Endothelial cell of umbilical vein (primary cell): ENCODE results near the gene IL4I1. TPM values are rescaled to one million over a fixed set of nuclear protein-coding genes. Genes with fewer than 3 reads are reported as not detected.

ENCODE experiments used
- BruUV-seq: library from RNA; stranded (reverse); fragments of 400-500 nt; replicated peaks from 2 replicates; lab custom pipeline; 2021; lab: Mats Ljungman, UMichigan
- CTCF ChIA-PET: fragments of 300-600, 350-600 bp; sonication (Branson Sonifier 250); formaldehyde crosslinking; loops from one replicate; lab custom pipeline; 2021; ENCODE audit warnings: antibody characterized with exemption, inconsistent platforms; lab: Charles Lee
- POLR2A ChIA-PET: fragments of 300-600, 350-600 bp; sonication (Branson Sonifier 250); formaldehyde crosslinking; loops from one replicate; lab custom pipeline; 2021; ENCODE audit warnings: antibody characterized with exemption, inconsistent platforms; lab: Charles Lee
- DNase-seq: peaks from one replicate; pipeline ENCODE4 v3.0.0-alpha.2; 2011; ENCODE audit warnings: low read depth, low spot score
- FAIRE-seq: peaks from 2 replicates; lab custom pipeline; 2011; peaks lifted over from hg19 to GRCh38; lab: Jason Lieb, UNC
- H2AFZ ChIP-seq: 2 replicates; pipeline ENCODE4 v1.6.0; 2012; ENCODE audit warnings: low read depth, low read length, control low read depth, inconsistent platforms
- H3K27ac ChIP-seq: 2 replicates; pipeline ENCODE4 v1.5.1; 2011; ENCODE audit warnings: low read depth, mild to moderate bottlenecking, control low read depth, low read length, moderate library complexity; ENCODE audit not compliant: insufficient read depth
- H3K27me3 ChIP-seq, 2 experiments: 2 replicates each; pipeline versions ENCODE4 v1.6.0 to v1.6.1; 2011; ENCODE audit warnings: low read length in 2 of 2, mixed read lengths in 1 of 2; ENCODE audit not compliant: control insufficient read depth in 2 of 2, insufficient read depth in 2 of 2
- H3K36me3 ChIP-seq, 2 experiments: 2 replicates in 1 of 2; 3 replicates in 1 of 2; pipeline ENCODE4 v1.5.1; 2011; ENCODE audit warnings: low read length in 2 of 2, mild to moderate bottlenecking in 1 of 2, moderate library complexity in 1 of 2; ENCODE audit not compliant: control insufficient read depth in 2 of 2, insufficient read depth in 2 of 2; ENCODE audit errors: extremely low read depth in 1 of 2
- H3K4me1 ChIP-seq: 3 replicates; pipeline ENCODE4 v1.5.1; 2011; ENCODE audit warnings: mild to moderate bottlenecking, low read length; ENCODE audit not compliant: control insufficient read depth, insufficient read depth; ENCODE audit errors: extremely low read depth
- H3K4me2 ChIP-seq: 2 replicates; pipeline ENCODE4 v1.6.1; 2011; ENCODE audit warnings: low read length, control low read depth, mixed read lengths; ENCODE audit not compliant: insufficient read depth
- H3K4me3 ChIP-seq, 3 experiments: fragments of 200-600 bp in 1 of 3; sonication (generic), shearing (Covaris generic) in 1 of 3; replicated peaks in 1 of 3; 2 replicates each; pipeline ENCODE4 v1.5.1; 2011 to 2016; ENCODE audit warnings: control low read depth in 3 of 3, low read length in 3 of 3, mild to moderate bottlenecking in 2 of 3, inconsistent platforms in 1 of 3, low read depth in 1 of 3, moderate library complexity in 1 of 3; ENCODE audit not compliant: insufficient read depth in 1 of 3
- H3K79me2 ChIP-seq: 2 replicates; pipeline ENCODE4 v1.6.0; 2012; ENCODE audit warnings: low read length, inconsistent platforms; ENCODE audit not compliant: control insufficient read depth, insufficient read depth
- H3K9ac ChIP-seq: replicated peaks from 2 replicates; pipeline ENCODE3; 2011; ENCODE audit warnings: low read length, control low read depth; ENCODE audit not compliant: insufficient read depth; ENCODE audit errors: extremely low read depth
- H3K9me1 ChIP-seq: replicated peaks from 3 replicates; pipeline ENCODE4 v1.6.0; 2011; ENCODE audit warnings: mild to moderate bottlenecking, low read length; ENCODE audit not compliant: control insufficient read depth, insufficient read depth; ENCODE audit errors: extremely low read depth
- H3K9me3 ChIP-seq: replicated peaks from 2 replicates; pipeline ENCODE4 v1.5.1; 2012; ENCODE audit warnings: low read length, inconsistent platforms; ENCODE audit not compliant: control insufficient read depth, insufficient read depth
- H4K20me1 ChIP-seq: replicated peaks from 2 replicates; pipeline ENCODE3; 2011; ENCODE audit warnings: mild to moderate bottlenecking, low read length; ENCODE audit not compliant: control insufficient read depth, insufficient read depth; ENCODE audit errors: extremely low read depth
- FOS ChIP-seq: IDR thresholded peaks from 2 replicates; pipeline ENCODE4 v1.6.1; 2011; ENCODE audit warnings: mild to moderate bottlenecking, low read length, moderate library complexity, borderline replicate concordance; ENCODE audit not compliant: insufficient read depth
- GATA2 ChIP-seq: IDR thresholded peaks from 2 replicates; pipeline ENCODE4 v1.7.0; 2011; ENCODE audit warnings: low read depth, mild to moderate bottlenecking, moderate library complexity, mixed read lengths, low read length; ENCODE audit not compliant: insufficient read length, insufficient read depth
- JUN ChIP-seq: IDR thresholded peaks from 2 replicates; pipeline ENCODE4 v1.6.1; 2011; ENCODE audit warnings: borderline replicate concordance, low read depth; ENCODE audit not compliant: insufficient read length, insufficient read depth
- MAX ChIP-seq: IDR thresholded peaks from 2 replicates; pipeline ENCODE4 v1.6.1; 2011; ENCODE audit not compliant: insufficient read depth, insufficient read length
- POLR2A ChIP-seq: IDR thresholded peaks from 2 replicates; pipeline ENCODE4 v1.6.1; 2012; ENCODE audit warnings: low read depth, mild to moderate bottlenecking, control low read depth, low read length
- POLR2AphosphoS5 ChIP-seq: IDR thresholded peaks from 2 replicates; pipeline ENCODE4 v1.6.1; 2012; ENCODE audit warnings: low read depth, mild to moderate bottlenecking, control low read depth, low read length, moderate library complexity; ENCODE audit not compliant: insufficient read depth
- dilution Hi-C: fragments of 300-500 bp; cut with MboI; formaldehyde crosslinking; loops from one replicate; pipeline ENCODE4 v1.15.0; 2019; ENCODE audit warnings: low sequenced_read_pairs; ENCODE audit not compliant: extremely low pct_ligation_motif_present
- intact Hi-C: fragments of 100-400 bp; cut with micrococcal nuclease; formaldehyde crosslinking; loops from one replicate; pipeline ENCODE4 v1.10.0; 2022
- polyA plus RNA-seq, 4 experiments: library from polyadenylated mRNA; depleted of rRNA in 3 of 4; stranded (reverse) in 3 of 4; unstranded in 1 of 4; fragments of >200 nt; gene quantifications; 2 replicates each; pipeline versions ENCODE4 v1.2.1 to v1.2.3, GENCODE V29; 2011 to 2012; ENCODE audit warnings: missing spikeins in 1 of 4
- total RNA-seq: library from RNA; stranded (reverse); gene quantifications from 2 replicates; pipeline ENCODE4 v1.2.3, GENCODE V29; 2021

Gene IL4I1
- total and polyA plus RNA-seq, 2 donors (not counting 3 experiments of a cell fraction or from before 2014, with no cell fraction given) = 5.0 to 5.6 TPM

GRCh38 chr19:49852631-49853126, 44.0 kb downstream of the IL4I1 start:
- peak overlapping the region in 2 of 3 experiments; percentile 57 to 67 for H3K4me3 ChIP-seq
- H2AFZ ChIP-seq = no peak overlapping the region
- no peak overlapping the region for H3K9ac ChIP-seq
- H3K79me2 ChIP-seq = peaks cover 25% of the 10 kb centered on the region
- H3K9me1 ChIP-seq = no peaks in the 10 kb centered on the region
- intact Hi-C loops (no loop called here), dilution Hi-C loops (no loop called here)
- peaks cover 24% of the 10 kb centered on the region for H3K4me1 ChIP-seq
- H3K9me3 ChIP-seq = no peaks in the 10 kb centered on the region
- CTCF ChIA-PET = no interaction called here
- no peaks in the 10 kb centered on the region for H4K20me1 ChIP-seq
- DNase-seq (no peak), FAIRE-seq (no peak)
- H3K27me3 ChIP-seq = no peaks in the 10 kb centered on the region
- H3K27ac ChIP-seq = no peak overlapping the region
- peak overlapping the region; percentile 40 for H3K4me2 ChIP-seq
- peaks cover 2 to 24% of the 10 kb centered on the region in 2 experiments for H3K36me3 ChIP-seq
- TSS peak; percentile 45 for BruUV-seq
- POLR2A ChIA-PET = interaction anchor here (0.6 kb wide), 1 partner anchor 261 kb away, joined by 3 read pairs; no protein-coding TSS in a partner anchor
- TF ChIP-seq GATA2 (no peak), FOS (no peak), JUN (no peak)

GRCh38 chr19:49851456-49852259, 45.0 kb downstream of the IL4I1 start:
- DNase-seq (peak; percentile 37), FAIRE-seq (no peak)
- peak overlapping the region; percentile 73 for H3K9ac ChIP-seq
- H3K4me2 ChIP-seq = peak overlapping the region; percentile 40
- H2AFZ ChIP-seq = no peak overlapping the region
- POLR2A ChIA-PET = interaction anchor here (1.2 kb wide), 1 partner anchor 14 kb away, joined by 6 read pairs; no protein-coding TSS in a partner anchor
- H3K9me3 ChIP-seq = no peaks in the 10 kb centered on the region
- peak overlapping the region; percentile 68 for H3K27ac ChIP-seq
- TF ChIP-seq MAX (no peak), POLR2AphosphoS5 (no peak), GATA2 (no peak), POLR2A (no peak)
- H4K20me1 ChIP-seq = no peaks in the 10 kb centered on the region
- H3K79me2 ChIP-seq = peaks cover 25% of the 10 kb centered on the region
- no peaks in the 10 kb centered on the region for H3K27me3 ChIP-seq
- intact Hi-C loops (no loop called here), dilution Hi-C loops (no loop called here)
- H3K4me3 ChIP-seq = peak overlapping the region; percentile 2 to 67 (median 57)
- no peaks in the 10 kb centered on the region for H3K9me1 ChIP-seq
- BruUV-seq = no TSS peak
- peaks cover 0 to 16% of the 10 kb centered on the region in 2 experiments for H3K36me3 ChIP-seq
- H3K4me1 ChIP-seq = peaks cover 24% of the 10 kb centered on the region
- CTCF ChIA-PET = interaction anchor here (1.6 to 1.8 kb wide), 2 partner anchors 18 to 39 kb away, joined by 8 to 15 read pairs; partner anchors contain the start of gene FUZ
